ENCODE measurements around the gene NCK2.

DNA sequence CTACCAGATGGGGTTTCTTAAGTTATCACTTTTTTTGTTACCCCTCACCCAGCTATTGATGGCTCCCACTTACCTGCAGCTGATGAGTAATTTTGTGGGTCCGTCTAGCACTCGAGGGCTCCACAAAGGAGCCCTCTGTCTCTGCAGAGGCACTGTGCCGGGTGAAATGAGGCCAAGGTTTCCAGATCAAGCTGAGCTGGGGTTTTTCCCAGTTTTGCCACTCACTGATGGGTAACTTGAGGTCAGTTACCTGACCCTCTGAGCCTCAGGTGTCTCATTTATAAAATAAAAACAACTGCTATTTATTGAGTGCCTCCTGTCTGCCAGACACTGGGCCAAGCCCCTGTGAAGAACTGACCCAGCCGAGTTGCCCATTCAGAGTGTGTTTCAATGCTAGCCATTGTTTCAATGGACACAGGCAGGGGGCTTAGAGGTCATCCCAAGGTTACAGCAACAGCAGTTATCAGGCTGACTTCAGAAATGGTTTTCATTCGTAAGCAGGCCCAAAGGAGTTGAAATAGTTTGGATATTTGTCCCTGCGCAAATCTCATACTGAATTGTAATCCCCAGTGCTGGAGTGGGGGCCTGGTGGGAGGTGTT, 192.9 kb downstream of the NCK2 start:
- TF ChIP-seq GATAD2A (IDR thresholded peaks at IDR 0.05) (no peak), POLR2A (conservative IDR thresholded peaks at IDR 0.05) (no peak), RBFOX2 (IDR thresholded peaks at IDR 0.05; ENCODE audit: low read depth, low read length) (no peak)
- TF ChIP-seq, protein P1, sequence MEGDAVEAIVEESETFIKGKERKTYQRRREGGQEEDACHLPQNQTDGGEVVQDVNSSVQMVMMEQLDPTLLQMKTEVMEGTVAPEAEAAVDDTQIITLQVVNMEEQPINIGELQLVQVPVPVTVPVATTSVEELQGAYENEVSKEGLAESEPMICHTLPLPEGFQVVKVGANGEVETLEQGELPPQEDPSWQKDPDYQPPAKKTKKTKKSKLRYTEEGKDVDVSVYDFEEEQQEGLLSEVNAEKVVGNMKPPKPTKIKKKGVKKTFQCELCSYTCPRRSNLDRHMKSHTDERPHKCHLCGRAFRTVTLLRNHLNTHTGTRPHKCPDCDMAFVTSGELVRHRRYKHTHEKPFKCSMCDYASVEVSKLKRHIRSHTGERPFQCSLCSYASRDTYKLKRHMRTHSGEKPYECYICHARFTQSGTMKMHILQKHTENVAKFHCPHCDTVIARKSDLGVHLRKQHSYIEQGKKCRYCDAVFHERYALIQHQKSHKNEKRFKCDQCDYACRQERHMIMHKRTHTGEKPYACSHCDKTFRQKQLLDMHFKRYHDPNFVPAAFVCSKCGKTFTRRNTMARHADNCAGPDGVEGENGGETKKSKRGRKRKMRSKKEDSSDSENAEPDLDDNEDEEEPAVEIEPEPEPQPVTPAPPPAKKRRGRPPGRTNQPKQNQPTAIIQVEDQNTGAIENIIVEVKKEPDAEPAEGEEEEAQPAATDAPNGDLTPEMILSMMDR (IDR thresholded peaks at IDR 0.05 in 2 of 3, conservative IDR thresholded peaks at IDR 0.05 in 1 of 3; ENCODE audit: insufficient read depth in 2 of 3, low read depth in 1 of 3, low read length in 3 of 3) = no peak

Measured in K562 (cell line).